Measurements from ENCODE around the gene CACNA1S.
A peak's percentile ranks its signal among the peaks of the same experiment; 100 is the strongest.

CACNA1S gene

DNA sequence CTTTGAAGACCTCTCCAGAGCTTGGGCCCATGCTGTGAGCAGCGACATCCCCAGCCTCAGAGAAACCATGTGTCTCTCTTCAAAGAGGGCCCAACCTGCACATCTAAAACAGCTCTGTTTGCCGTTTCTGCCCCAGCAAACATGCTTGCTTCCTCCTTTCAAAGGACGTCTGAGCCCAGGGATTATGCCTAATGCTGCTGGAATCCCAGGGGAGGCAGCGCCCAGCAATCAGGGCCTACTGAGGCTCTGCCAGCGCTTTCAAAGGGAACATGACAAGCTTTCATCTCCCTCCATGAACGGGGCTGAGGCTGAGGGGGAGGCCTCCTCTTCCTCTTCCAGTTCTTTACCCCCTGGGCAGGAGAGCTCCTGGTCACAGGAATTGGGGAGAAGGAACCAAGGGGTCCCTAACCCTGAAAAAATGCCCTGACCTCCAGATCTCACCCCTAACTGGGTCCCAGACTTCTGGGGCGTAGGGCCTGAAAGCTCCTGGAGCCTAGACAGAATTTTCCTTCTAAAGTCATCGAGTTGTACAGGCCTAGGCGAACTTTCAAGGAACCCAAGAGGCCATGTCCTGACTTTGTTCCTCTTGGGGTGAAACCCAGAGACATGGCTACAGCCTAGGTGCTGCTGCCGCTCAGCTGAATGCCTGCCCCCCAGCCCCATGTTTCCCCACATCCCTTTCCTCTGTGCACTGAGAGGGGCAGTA, 28.2 kb upstream of the CACNA1S start:
- no peak for DNase-seq (ENCODE audit: low spot score)

DNA sequence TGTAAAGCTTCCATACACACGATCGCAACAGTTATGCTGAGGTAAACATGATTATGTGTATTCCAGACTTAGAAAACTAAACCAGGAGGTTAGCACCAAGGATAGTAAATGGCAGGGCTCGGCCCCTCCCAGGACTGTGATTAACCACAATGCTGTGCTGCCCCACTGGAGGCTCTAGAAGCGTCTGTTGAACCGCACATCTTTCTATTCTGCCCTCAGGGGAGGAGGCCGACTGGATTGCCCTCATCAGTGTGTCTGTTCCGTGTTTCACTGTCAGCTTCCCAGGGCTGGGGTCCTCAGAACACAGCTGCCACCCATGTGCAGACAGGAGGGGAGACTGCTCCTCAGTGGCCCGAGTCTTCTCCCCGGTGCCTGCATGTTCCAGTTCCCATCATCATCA, 27.5 kb upstream of the CACNA1S start:
- no peak for DNase-seq (ENCODE audit: low spot score)

DNA sequence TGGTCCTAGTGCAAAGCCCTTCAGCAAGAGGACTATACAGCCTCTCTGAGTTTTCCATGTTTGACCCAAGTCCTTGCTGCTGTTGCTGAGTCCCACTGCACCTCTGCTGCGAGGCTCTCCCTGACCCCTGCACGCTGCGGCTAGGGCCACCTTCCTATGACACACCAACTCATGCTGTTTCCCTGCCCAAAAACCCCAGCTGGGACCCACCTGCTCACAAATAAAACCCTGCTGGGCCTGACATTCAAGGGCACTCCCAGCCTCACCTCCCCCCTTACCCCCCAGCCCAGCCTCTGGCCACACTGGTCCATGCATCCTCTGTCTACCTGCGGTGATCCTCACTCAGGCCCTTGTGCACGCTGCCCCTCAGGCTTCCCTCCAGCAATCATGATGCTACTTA, 27.1 kb upstream of the CACNA1S start:
- no peak for DNase-seq (ENCODE audit: low spot score)

DNA sequence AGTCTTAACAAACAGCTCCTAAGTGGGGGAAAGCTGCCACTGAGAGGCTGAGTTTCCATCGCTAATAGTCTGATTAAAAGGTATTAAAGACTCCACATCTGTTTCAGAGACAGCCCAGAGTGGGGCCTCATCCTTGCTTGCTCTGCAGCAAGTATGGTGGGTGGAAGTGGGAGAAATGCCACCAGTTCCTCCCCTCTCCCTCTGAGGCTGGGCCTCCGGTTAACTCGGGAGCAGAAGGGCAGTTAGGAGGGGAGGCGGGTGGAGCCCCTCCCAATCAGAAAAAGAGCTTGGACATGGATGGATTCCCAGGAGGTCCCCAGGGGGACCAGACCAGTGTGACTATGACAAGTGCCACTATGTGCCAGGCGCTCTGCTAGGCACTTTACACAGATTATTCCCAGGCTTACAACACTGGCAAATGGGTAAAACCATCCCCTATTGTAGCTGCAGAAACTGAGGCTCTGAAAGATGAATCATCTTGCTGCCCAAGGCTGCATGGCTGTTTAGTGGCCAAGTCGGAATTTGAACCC, 26.1 kb upstream of the CACNA1S start:
- no peak for DNase-seq (ENCODE audit: low spot score)

DNA sequence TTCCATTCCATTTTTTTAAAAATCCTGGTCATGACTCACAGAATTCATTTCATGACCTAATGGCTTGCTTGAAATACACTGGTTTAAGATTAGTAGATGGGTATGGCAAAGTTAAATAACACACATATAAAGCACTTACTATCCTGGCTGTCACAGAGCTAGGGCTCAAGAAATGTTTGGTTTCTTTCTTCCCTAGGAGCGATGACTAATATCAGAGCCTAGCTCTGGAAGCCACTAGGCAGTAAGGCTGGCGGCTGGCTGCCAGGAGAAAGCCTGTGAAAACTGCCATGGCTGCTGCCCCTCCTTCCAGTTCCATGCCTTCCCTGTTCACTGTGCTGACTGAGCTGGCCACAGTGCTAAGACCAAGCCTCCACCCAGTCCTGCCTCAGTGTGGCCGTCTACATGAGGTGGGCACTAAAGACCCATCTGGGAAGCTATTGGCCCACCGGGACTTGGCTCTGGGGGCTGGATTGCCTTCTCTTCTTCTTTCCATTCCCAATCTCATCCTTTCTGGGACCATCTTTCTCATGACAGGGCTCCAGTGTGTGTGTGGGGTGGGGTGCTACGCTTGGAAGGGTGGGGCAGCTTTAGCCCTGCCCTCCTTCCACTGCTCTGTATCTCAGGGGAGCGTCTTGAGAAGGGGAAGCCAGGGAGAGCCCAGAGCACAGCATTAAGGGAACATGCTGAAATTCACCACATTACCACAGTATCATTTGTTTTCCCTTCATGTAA, 25.5 kb upstream of the CACNA1S start:
- no peak for DNase-seq (ENCODE audit: low spot score)

DNA sequence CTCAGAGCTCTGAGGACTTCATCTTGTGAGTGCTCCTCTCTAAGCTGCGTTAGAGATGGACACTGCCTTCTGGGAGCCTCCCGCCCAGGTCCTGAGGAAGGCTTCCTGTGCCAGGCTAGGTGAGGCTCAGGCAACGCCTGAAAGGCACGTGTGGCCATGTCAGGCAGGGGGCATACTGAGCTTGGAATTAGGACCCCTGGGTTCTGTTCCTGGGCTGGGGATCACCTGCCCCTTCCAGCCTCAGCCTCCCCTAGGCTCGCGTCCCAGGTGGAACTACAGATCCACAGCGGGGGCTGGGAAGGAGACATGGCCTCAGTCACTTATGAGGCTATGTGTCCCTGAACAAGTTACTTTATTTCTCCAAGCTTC, 24.8 kb upstream of the CACNA1S start:
- no peak for DNase-seq (ENCODE audit: low spot score)

DNA sequence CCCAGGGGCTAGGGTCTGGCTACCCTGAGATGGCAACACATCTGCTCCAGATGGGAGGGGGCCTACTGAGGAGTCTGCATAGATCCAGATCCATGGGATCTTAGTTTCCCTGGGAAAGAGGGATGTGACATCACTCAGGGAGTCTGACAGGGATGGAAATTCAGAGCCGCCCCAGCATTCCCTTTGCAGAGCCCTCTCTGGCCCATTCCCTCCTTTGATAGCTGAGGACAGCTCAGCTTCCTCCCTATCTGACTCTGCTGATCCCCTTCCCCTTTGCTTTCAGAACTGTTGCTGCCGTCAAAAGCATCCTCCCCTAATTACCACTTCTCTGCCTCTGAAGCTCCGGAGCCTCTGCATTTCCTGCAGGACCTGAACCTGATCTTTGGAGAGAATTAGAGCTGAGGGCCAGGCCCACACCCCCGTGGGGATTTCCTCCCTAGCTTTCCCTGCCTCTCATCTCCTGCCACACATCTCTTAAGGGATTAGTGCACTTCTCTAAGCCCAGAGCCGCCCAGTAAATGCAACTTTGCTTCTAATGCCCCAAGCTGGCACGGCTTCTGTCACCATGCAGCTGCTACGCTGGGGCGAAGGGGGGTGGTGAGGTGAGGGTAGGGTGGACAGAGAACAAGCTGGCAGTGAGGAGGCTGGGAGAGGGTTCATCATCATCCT, 24.3 kb upstream of the CACNA1S start:
- DNase-seq (ENCODE audit: low spot score) = no peak

DNA sequence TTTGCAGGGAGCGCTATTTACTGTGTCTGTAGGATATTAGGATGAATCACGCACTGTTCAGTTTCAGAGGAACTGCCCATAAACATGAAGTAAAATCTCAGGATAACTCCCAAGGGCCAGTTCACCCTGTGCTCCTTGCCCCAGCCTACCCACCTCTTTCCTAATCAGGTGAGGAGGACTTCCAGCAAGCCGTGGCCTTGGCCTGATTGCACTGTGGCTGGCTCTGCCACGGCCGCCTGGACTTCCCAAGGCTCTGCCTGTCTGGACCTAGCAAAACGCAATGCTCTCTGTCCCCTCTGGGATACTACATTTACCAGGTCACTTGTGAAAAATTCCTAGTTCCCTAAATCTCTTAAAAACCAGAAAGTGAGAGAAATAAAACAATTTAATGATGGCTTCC, 22.2 kb upstream of the CACNA1S start:
- DNase-seq (ENCODE audit: low spot score) = no peak

DNA sequence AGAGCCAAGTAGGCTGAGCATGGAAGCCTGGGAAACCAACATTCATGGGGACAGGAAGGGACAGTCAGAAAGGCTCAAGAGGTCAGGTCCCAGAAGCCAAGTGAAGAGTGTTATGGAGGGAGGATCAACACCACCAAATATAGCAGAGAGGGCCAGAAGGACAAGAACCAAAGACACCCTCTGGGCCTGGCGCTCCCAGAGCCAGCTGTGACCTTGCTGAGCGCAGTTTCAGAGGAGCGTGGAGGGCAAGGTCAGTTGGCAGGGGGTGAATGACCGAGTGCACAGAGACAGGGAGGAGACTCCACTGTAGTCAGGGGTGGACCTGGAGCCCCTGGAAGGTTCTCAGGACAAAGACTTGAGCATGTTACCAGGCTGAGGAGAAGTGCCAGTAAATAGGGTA, 19.2 kb upstream of the CACNA1S start:
- DNase-seq (ENCODE audit: low spot score) = no peak

DNA sequence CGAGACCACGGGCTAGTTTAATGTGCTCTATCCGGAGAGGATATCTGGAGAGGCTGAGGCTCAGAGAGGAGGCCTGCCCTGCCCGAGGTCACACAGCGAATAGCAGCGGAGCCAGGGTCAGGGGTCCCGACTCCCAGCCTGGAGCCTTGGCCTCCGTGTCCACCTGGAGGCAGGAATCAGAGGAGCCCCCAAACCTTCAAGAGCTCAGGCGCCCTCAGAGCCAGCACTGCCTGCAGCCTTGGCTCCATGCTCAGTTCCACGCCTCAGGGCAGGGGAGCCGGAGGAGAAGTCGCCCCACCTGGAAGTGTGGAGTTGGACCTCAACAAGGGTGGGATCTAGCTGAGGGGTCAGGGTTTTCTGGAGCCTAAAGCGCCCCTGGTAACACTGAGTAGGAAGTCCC, 16.7 kb upstream of the CACNA1S start:
- DNase-seq (ENCODE audit: low spot score) = no peak

DNA sequence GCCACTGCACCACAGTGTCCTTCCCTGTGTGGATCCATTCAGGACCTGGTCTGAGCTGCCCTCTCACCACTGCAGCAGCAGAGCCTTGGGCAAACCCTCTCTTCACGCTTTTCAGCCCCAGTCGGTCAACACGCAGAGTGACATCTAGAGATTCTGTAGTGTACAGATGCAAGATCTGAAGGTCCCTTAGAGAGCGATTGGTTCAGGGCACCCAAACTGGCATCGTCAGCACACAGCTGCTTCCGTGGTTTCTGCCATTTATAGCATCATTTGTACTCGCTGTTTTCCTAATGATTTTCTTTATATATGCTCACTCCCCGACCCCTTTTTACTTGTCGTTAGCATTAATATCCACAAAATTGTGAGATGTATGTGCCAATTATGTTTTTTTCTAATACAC, 16.2 kb upstream of the CACNA1S start:
- DNase-seq (ENCODE audit: low spot score) = no peak

DNA sequence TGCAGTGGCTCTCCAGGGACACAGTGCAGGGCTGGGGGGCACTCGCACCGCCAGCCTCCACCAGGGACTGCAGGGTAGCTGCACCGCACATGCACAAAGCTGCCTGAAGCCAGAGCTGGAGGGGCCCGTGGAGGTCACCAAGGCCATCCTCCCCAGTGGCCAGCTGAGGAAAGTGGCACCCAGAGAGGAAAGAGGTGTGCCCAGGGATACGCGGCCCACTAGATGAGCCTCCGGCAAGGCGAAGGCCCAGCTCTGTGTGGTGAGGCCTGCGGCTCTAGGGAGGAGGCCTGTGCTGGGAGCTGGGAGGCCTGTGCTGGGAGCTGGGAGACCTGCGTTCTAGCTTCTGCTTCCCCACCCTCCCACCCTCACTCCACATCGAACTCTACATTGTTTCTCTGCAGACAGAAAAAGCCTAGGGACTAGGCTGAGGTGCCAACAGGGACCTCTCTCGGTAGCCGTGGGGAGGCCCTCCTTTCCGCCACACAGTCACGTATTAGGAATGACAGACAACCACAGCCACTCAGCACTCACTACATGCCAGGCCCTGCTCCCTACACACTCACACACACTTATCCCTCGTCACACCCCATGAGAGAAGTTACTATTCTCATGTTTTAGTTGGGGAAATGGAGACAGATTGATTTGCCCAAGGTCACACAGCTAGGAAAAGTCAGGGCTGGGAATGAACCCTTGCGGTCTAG, 15.7 kb upstream of the CACNA1S start:
- DNase-seq (ENCODE audit: low spot score) = no peak

DNA sequence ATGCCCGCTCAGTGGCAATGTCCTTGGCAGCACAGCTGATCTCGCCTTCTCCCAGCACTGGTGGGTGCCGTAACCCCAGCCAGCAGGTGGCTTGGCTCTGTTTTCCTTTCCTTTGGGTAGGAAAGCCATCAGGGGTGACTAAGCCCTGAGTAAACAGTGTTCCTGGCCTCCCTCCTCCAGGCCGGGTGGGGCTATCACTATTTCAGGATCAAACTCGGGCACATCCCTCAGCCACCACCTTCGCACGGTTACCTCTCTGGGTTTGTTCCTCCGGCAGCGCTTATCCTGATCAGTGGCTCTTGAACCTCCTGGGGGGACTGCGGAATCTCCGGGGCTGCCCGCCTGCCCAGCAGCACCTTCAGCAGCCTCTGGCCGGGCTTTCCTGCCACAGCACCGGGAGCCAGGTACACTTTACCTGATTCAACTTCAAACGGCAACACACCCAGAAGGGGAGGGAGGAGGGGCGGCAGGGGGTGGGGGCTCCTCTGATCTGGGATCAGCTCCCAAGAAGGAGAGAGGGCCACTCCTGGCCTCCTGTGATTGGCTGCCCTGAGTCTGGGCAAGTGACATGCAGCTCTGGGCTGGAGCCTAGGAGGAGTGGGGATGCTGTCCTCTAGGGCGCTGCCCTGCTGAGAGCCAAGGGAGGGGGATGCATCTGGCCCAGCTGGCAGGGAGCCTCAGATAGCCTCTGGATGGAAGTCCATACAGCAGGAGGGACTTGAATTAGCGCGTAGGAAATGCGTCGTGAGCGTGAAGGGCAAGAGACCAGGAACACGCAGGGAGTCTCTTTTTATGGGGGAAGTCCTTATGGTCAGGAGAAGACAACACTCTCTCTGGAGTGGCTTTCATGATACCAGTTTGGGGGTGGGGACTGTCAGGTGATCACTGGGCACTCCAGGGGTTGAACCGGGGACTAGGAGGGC, 14.9 kb upstream of the CACNA1S start, which contains the start of gene ASCL5:
ASCL5 (minus strand) TSS at position 353 of the 923 bp plus-strand sequence. CDS start 11,812 bp downstream, outside the sequence.
- DNase-seq (ENCODE audit: low spot score) = no peak

DNA sequence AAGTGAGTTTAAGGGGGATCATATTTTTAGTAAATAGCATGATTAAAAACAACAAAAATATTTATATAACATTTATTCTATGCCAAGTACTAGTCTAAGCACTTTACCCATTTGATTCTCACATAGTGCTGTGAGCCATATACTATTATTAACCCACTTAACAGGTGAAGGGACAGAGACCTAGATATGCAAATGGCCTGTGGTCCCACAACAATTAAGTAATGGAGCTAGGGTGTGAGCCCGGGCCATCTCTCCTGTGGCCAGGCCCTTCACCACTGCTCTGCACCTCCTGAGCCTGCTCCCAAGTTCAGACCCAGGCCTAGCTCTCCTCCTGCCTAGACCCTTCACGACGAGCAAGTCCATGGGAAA, 14.2 kb upstream of the CACNA1S start:
- no peak for DNase-seq (ENCODE audit: low spot score)

DNA sequence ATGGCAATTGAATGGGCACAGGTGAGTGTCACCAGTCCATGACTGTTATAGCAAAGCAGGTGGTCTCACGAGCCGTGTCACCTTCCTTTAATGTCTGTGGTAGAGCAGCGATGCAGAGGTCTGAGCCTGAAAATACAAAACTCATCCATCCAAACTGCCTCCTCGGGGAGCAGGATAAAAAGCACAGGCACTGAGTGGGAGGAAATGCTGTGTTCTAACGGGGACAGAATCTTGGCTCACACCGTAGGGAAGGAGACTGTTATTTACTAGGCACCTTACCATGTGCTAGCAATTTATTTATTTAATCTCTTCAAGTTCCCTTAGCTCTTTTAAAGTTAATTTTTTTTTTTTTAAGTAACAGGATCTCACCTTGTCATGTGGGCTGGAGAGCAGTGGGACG, 13.6 kb upstream of the CACNA1S start:
- no peak for DNase-seq (ENCODE audit: low spot score)

DNA sequence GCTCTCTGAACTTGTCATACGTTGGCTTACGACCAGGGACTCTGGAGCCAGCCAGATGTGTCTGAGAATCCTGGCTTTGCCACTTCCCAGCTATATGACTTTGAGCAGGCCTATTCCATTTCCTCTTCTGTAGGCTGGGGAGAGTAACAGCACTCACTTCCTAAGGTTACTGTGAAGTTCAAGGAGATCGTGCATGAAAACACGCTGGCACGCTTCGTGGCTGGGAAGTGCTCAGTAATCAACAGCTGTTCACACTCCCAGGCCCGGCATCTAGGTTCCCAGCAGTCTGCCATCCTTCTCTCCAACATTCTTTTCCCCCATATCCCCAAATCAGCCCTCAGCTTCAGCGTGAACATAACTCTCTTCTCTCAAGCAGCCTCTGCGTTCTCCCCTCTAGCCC, 12.8 kb upstream of the CACNA1S start:
- no peak for DNase-seq (ENCODE audit: low spot score)

DNA sequence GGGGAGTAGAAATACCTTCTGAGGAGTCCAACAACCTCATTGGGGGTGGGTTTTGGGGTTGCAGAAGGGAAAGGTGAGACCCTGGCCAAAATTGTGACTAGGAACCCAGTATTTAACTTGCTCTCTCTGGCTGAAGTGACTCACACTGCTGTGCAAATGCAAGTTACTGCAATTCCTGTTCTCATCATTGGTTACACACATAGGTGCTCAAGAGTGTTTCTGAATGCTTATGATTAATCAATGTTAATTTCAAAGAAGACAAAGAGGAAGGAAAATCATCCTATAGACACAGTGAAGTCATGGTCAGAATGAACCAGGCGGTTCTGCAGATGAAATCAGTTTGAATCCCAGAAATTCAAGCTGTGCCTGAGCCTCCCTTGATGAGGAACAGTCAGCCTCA, 11.6 kb upstream of the CACNA1S start:
- no peak for DNase-seq (ENCODE audit: low spot score)

DNA sequence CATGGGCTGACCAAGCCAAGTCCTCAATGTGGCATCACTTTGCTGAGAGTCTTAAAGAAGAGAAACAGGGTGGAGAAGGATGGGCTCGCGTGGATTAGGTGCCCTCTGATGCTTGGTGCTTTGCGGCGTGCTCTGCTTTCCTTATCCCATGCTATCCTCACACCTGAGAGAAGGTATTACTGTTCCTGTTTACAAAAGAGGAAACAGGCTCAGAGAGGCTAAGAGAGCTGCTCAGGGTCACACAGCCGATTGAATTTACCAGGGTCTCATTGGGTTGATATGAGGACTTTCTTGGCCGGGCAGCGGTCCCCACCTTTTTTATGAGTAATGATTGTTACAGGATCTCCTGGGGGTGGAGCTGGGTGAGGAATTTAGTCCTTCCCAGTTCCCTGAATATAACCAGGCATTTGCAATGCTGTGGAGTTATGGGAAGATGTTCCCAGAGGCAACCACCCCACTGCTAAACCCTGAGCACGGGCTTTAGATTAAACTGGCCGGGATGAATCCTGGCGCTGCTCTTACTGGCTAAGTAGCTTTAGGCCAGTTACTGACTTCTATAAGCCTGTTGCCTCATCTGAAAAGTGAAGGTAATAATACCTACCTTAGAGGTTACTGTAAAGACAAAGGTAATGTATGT, 10.2 kb upstream of the CACNA1S start:
- DNase-seq (ENCODE audit: low spot score) = no peak

DNA sequence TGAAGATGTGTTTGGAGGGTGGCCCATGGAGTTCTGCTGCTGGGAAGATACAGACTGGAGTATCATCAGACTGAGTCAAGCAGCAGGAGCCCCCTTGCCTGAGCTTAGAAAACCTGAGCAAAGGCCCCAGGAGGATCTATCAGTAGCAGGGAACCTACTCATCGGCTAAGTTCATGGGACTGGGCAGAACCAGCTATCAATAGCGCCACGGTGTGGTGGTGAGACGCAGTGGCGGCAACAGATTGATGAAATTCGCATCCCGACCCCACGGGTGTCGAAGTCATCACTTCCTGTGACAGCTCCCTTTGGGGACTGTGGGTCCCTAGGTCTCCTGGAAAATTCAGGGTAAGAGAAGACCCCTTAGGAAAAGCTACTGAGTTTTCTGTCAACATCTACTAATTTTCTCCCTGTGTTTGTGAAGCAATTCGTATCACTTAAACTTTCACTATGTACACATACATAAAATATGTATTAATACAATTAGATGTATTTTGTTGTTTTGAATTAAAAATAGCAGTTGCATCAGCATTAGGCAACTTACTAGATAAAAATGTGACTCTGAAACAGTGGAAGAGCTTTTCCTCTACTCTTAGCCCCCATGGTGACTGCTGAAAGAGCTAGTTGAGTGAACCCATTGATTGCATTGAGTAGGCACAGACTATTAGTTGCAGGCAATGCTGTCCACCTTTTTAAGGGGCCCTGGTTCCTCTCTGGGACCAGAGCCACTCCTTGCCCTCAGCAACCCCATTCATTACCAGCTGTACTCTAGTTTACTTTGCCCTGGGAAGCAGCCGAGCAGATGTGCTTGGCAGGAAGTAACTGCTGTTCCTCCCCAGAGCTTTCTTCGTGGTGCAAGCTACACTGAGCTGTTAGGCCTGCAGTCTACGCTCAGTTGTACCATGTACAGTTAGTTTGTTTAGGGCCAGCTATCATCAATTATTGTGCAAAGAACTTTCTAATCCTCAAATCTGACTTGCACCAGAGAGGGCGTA, 7.3 kb upstream of the CACNA1S start:
- DNase-seq (ENCODE audit: low spot score) = peak; percentile 72

DNA sequence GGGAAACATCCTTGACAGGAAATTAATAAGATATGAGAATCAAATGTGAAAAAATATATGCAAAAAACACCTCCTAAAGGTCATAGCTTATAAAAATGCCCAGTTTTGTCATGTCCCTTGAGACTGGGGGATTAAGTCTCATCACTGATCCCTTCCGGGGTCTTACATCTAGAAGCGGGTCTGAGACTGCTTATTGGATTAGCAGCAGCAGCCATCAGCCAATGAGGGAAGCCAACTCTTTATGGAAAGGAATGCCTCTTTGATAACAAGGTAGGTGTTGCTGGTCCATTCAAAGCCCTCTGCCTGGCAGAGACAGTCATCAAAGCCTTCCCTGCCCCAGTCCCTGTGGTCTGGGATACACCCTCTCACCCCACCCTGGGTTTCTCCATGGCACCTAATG, 3.9 kb upstream of the CACNA1S start:
- DNase-seq (ENCODE audit: low spot score) = no peak
